ENCODE measurements around the gene KRTAP10-9. TPM values are rescaled to one million over a fixed set of nuclear protein-coding genes. Genes with fewer than 3 reads are reported as not detected.

The KRTAP10-9 gene
- total RNA-seq, 1 donor from 2014 or later: not detected

GRCh38 chr21:44613386-44614155 is 13.3 kb upstream of the KRTAP10-9 start:
- Histone ChIP-seq H3K9me3 (ENCODE audit: insufficient read depth, low read depth, low read length) (peaks cover 9% of the 10 kb centered on the region), H3K4me1 (ENCODE audit: insufficient read depth, low read length) (no peaks in the 10 kb centered on the region), H3K4me3 (ENCODE audit: insufficient read depth, low read depth, low read length) (no peak overlapping the region), H4K20me1 (ENCODE audit: insufficient read depth, low read length) (no peaks in the 10 kb centered on the region), H3K4me2 (ENCODE audit: low read length) (no peak overlapping the region), H3K36me3 (ENCODE audit: insufficient read depth, low read length) (no peaks in the 10 kb centered on the region), H3K79me2 (ENCODE audit: insufficient read depth, low read length) (no peaks in the 10 kb centered on the region), H3K27me3 (ENCODE audit: insufficient read depth, low read length) (no peaks in the 10 kb centered on the region), H3K9ac (ENCODE audit: low read length) (no peak overlapping the region), H3K27ac (ENCODE audit: low read depth, low read length) (no peak overlapping the region), H2AFZ (ENCODE audit: low read depth, low read length) (no peak overlapping the region)
- TF ChIP-seq CTCF (IDR thresholded peaks at IDR 0.05; ENCODE audit: insufficient read depth, low read depth, low read length) (no peak), EZH2 (IDR thresholded peaks at IDR 0.05; ENCODE audit: insufficient read depth, low read length) (no peak)
- H3K4me3 Mint-ChIP-seq (ENCODE audit: unreplicated experiment): no peak overlapping the region
- H3K9me3 Mint-ChIP-seq (ENCODE audit: unreplicated experiment): peaks cover 31% of the 10 kb centered on the region
- H3K36me3 Mint-ChIP-seq (ENCODE audit: low read depth, unreplicated experiment): peaks cover 2% of the 10 kb centered on the region
- peaks cover 19% of the 10 kb centered on the region for H3K27me3 Mint-ChIP-seq (ENCODE audit: low read depth, unreplicated experiment)
- no peak overlapping the region for H3K27ac Mint-ChIP-seq (ENCODE audit: unreplicated experiment)
- FAIRE-seq (no peak), DNase-seq (ENCODE audit: low read depth) (no peak)
- no peaks in the 10 kb centered on the region for H3K4me1 Mint-ChIP-seq (ENCODE audit: low read depth, unreplicated experiment)

GRCh38 chr21:44614161-44614631 is 12.7 kb upstream of the KRTAP10-9 start:
- H3K36me3 ChIP-seq (ENCODE audit: insufficient read depth, low read length): no peaks in the 10 kb centered on the region
- no peaks in the 10 kb centered on the region for H3K79me2 ChIP-seq (ENCODE audit: insufficient read depth, low read length)
- FAIRE-seq (no peak), DNase-seq (ENCODE audit: low read depth) (no peak)
- H3K9me3 ChIP-seq (ENCODE audit: insufficient read depth, low read depth, low read length): peaks cover 9% of the 10 kb centered on the region
- no peak overlapping the region for H2AFZ ChIP-seq (ENCODE audit: low read depth, low read length)
- Mint-ChIP-seq H3K4me3 (ENCODE audit: unreplicated experiment) (no peak overlapping the region), H3K9me3 (ENCODE audit: unreplicated experiment) (peaks cover 33% of the 10 kb centered on the region), H3K27me3 (ENCODE audit: low read depth, unreplicated experiment) (peaks cover 19% of the 10 kb centered on the region), H3K27ac (ENCODE audit: unreplicated experiment) (no peak overlapping the region), H3K36me3 (ENCODE audit: low read depth, unreplicated experiment) (peaks cover 2% of the 10 kb centered on the region), H3K4me1 (ENCODE audit: low read depth, unreplicated experiment) (no peaks in the 10 kb centered on the region)
- no peak overlapping the region for H3K27ac ChIP-seq (ENCODE audit: low read depth, low read length)
- no peak overlapping the region for H3K4me3 ChIP-seq (ENCODE audit: insufficient read depth, low read depth, low read length)
- no peak overlapping the region for H3K4me2 ChIP-seq (ENCODE audit: low read length)
- no peaks in the 10 kb centered on the region for H3K27me3 ChIP-seq (ENCODE audit: insufficient read depth, low read length)
- no peaks in the 10 kb centered on the region for H4K20me1 ChIP-seq (ENCODE audit: insufficient read depth, low read length)
- H3K9ac ChIP-seq (ENCODE audit: low read length): no peak overlapping the region
- TF ChIP-seq EZH2 (IDR thresholded peaks at IDR 0.05; ENCODE audit: insufficient read depth, low read length): no peak
- no peaks in the 10 kb centered on the region for H3K4me1 ChIP-seq (ENCODE audit: insufficient read depth, low read length)

GRCh38 chr21:44614961-44615391 is 11.9 kb upstream of the KRTAP10-9 start:
- Mint-ChIP-seq H3K27ac (ENCODE audit: unreplicated experiment) (no peak overlapping the region), H3K4me1 (ENCODE audit: low read depth, unreplicated experiment) (no peaks in the 10 kb centered on the region), H3K36me3 (ENCODE audit: low read depth, unreplicated experiment) (peaks cover 2% of the 10 kb centered on the region), H3K4me3 (ENCODE audit: unreplicated experiment) (no peak overlapping the region), H3K27me3 (ENCODE audit: low read depth, unreplicated experiment) (peaks cover 19% of the 10 kb centered on the region), H3K9me3 (ENCODE audit: unreplicated experiment) (peaks cover 37% of the 10 kb centered on the region)
- Histone ChIP-seq H2AFZ (ENCODE audit: low read depth, low read length) (no peak overlapping the region), H3K9ac (ENCODE audit: low read length) (no peak overlapping the region), H3K9me3 (ENCODE audit: insufficient read depth, low read depth, low read length) (peaks cover 9% of the 10 kb centered on the region), H3K27me3 (ENCODE audit: insufficient read depth, low read length) (no peaks in the 10 kb centered on the region), H4K20me1 (ENCODE audit: insufficient read depth, low read length) (no peaks in the 10 kb centered on the region), H3K4me2 (ENCODE audit: low read length) (no peak overlapping the region), H3K27ac (ENCODE audit: low read depth, low read length) (no peak overlapping the region), H3K4me3 (ENCODE audit: insufficient read depth, low read depth, low read length) (no peak overlapping the region), H3K36me3 (ENCODE audit: insufficient read depth, low read length) (no peaks in the 10 kb centered on the region), H3K4me1 (ENCODE audit: insufficient read depth, low read length) (no peaks in the 10 kb centered on the region), H3K79me2 (ENCODE audit: insufficient read depth, low read length) (no peaks in the 10 kb centered on the region)
- FAIRE-seq: no peak
- DNase-seq (ENCODE audit: low read depth): no peak
- TF ChIP-seq EZH2 (IDR thresholded peaks at IDR 0.05; ENCODE audit: insufficient read depth, low read length) (no peak), CTCF (IDR thresholded peaks at IDR 0.05; ENCODE audit: insufficient read depth, low read depth, low read length) (no peak)

Measured in astrocyte (in vitro differentiated cells and primary cell).